Tibial nerve (tissue), 4 donors: ENCODE results near the gene RGL3. TPM values are rescaled to one million over a fixed set of nuclear protein-coding genes. Genes with fewer than 3 reads are reported as not detected.
"Not testable (repeated sequence)": the region's sequence is repeated elsewhere in the genome, so short reads cannot be mapped to it uniquely, and the experiment has no call there.

Experiments
- DNase-seq, 2 donors: peaks; one replicate each; pipeline ENCODE4 v3.0.0-alpha.2; 2019; ENCODE audit warnings: low spot score in 2 of 2
- H3K27ac ChIP-seq, 4 donors: fragments of 200-600 bp; sonication (generic) in 3 of 4; one replicate each; pipeline ENCODE4 v1.5.1; 2017 to 2019; ENCODE audit warnings: mild to moderate bottlenecking in 1 of 4
- H3K27me3 ChIP-seq, 2 donors: fragments of 200-600 bp; sonication (generic) in 1 of 2; one replicate each; pipeline versions ENCODE4 v1.5.1 to v1.6.0; 2017 to 2019
- H3K36me3 ChIP-seq, 3 donors: fragments of 200-600 bp; sonication (generic); one replicate each; pipeline ENCODE4 v1.5.1; 2018 to 2019
- H3K4me1 ChIP-seq, 4 donors: fragments of 200-600 bp; sonication (generic) in 3 of 4; one replicate each; pipeline ENCODE4 v1.5.1; 2017 to 2019
- H3K4me3 ChIP-seq, 4 donors: fragments of 200-600 bp; sonication (generic) in 3 of 4; one replicate each; pipeline ENCODE4 v1.5.1; 2017 to 2019; ENCODE audit warnings: mild to moderate bottlenecking in 1 of 4, moderate library complexity in 1 of 4
- H3K9me3 ChIP-seq, 4 donors: fragments of 200-600 bp; sonication (generic) in 3 of 4; one replicate each; pipeline ENCODE4 v1.5.1; 2017 to 2019
- CTCF ChIP-seq, 5 experiments: fragments of 200-600 bp in 3 of 5; fragments of 450-650 bp in 2 of 5; sonication (generic) in 3 of 5; IDR thresholded peaks; one replicate each; pipeline ENCODE4 v1.5.1; 2016 to 2019; ENCODE audit warnings: antibody characterized with exemption in 5 of 5, mild to moderate bottlenecking in 3 of 5, moderate library complexity in 2 of 5
- EP300 ChIP-seq, 2 donors: sonication (generic); formaldehyde crosslinking; IDR thresholded peaks; one replicate each; pipeline ENCODE4 v1.6.1; 2017; ENCODE audit warnings: antibody characterized with exemption in 2 of 2, mild to moderate bottlenecking in 1 of 2
- POLR2A ChIP-seq, 2 donors: fragments of 450-650 bp; IDR thresholded peaks; one replicate each; pipeline ENCODE4 v1.6.1; 2017; ENCODE audit warnings: antibody characterized with exemption in 2 of 2, mild to moderate bottlenecking in 2 of 2, moderate library complexity in 2 of 2
- WGBS, 2 donors: methylation state at CpG; one replicate each; pipeline ENCODE4 v1.1.5; 2018; 5-methylcytosine and 5-hydroxymethylcytosine counted together
- total RNA-seq, 4 donors: library from RNA; depleted of rRNA; stranded (reverse); fragments of >200 nt; gene quantifications; one replicate each; pipeline ENCODE4 v1.1.0, GENCODE V29; 2016

Gene RGL3
- total RNA-seq, 4 donors from 2014 or later, result 5.7 to 17.9 (median 11.0) TPM

GRCh38 chr19:11463391-11463790 lies 44.3 kb upstream of the RGL3 start:
- Histone ChIP-seq H3K27ac (no peak overlapping the region), H3K4me3 (no peak overlapping the region), H3K36me3 (no peaks in the 10 kb centered on the region), H3K4me1 (no peaks in the 10 kb centered on the region), H3K9me3 (no peaks in the 10 kb centered on the region), H3K27me3 (peaks cover 0 to 20% of the 10 kb centered on the region in 2 donors)
- WGBS, 2 donors, result 74 to 77% methylated on average over 12 of the region's 12 CpGs
- TF ChIP-seq CTCF (IDR thresholded peaks at IDR 0.05) (no peak), EP300 (IDR thresholded peaks at IDR 0.05) (no peak), POLR2A (IDR thresholded peaks at IDR 0.05) (no peak)
- DNase-seq, result no peak

- no peak for DNase-seq
- 54 to 71% methylated on average over 2 of the region's 2 CpGs for WGBS, 2 donors
Measured at GRCh38 chr19:11461453-11461852, 42.3 kb upstream of the RGL3 start.

GRCh38 chr19:11460207-11460606 lies 41.1 kb upstream of the RGL3 start:
- Histone ChIP-seq H3K4me3 (no peak overlapping the region), H3K27me3 (peaks cover 0 to 17% of the 10 kb centered on the region in 2 donors), H3K36me3 (no peaks in the 10 kb centered on the region), H3K9me3 (no peaks in the 10 kb centered on the region), H3K4me1 (no peaks in the 10 kb centered on the region), H3K27ac (no peak overlapping the region)
- 47 to 52% methylated on average over 4 of the region's 4 CpGs for WGBS, 2 donors
- TF ChIP-seq POLR2A (IDR thresholded peaks at IDR 0.05) (no peak), CTCF (IDR thresholded peaks at IDR 0.05) (no peak), EP300 (IDR thresholded peaks at IDR 0.05) (no peak)
- DNase-seq, result no peak

More at GRCh38 chr19:11461453-11461852, 42.3 kb upstream of the RGL3 start:
- Histone ChIP-seq H3K27ac (no peak overlapping the region), H3K4me3 (no peak overlapping the region), H3K36me3 (no peaks in the 10 kb centered on the region), H3K9me3 (no peaks in the 10 kb centered on the region), H3K27me3 (peaks cover 0 to 25% of the 10 kb centered on the region in 2 donors), H3K4me1 (no peaks in the 10 kb centered on the region)
- no peak for TF ChIP-seq POLR2A (IDR thresholded peaks at IDR 0.05)
- TF ChIP-seq EP300 (IDR thresholded peaks at IDR 0.05), result no peak
- no peak for TF ChIP-seq CTCF (IDR thresholded peaks at IDR 0.05)

DNA sequence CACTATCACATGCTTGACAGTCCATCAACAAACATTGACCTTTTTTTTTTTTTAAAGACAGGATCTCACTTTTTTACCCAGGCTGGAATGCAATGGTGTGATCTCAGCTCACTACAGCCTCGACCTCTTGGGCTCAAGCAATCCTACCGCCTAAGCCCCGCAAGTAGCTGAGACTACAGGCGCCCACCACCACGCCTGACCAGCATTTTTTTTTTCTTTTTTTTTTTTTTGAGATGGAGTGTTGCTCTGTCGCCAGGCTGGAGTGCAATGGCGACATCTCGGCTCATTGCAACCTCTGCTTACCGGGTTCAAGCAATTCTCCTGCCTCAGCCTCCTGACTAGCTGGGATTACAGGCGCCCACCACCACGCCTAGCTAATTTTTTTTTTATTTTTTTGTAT lies 39.8 kb upstream of the RGL3 start:
- H3K36me3 ChIP-seq, DNase-seq, H3K27ac ChIP-seq, H3K4me1 ChIP-seq, H3K4me3 ChIP-seq, H3K9me3 ChIP-seq: not testable (repeated sequence)
- H3K27me3 ChIP-seq, result peaks cover 0 to 13% of the 10 kb centered on the region in 2 donors
- WGBS, 2 donors, result 80 to 82% methylated on average over 11 of the region's 11 CpGs

- Histone ChIP-seq H3K36me3 (no peaks in the 10 kb centered on the region), H3K27me3 (peaks cover 0 to 16% of the 10 kb centered on the region in 2 donors), H3K4me3 (no peak overlapping the region), H3K4me1 (no peaks in the 10 kb centered on the region), H3K27ac (no peak overlapping the region), H3K9me3 (no peaks in the 10 kb centered on the region)
- no peak for TF ChIP-seq CTCF (IDR thresholded peaks at IDR 0.05)
- TF ChIP-seq EP300 (IDR thresholded peaks at IDR 0.05), result no peak
- TF ChIP-seq POLR2A (IDR thresholded peaks at IDR 0.05), result no peak
- DNase-seq, result no peak
- WGBS, 2 donors, result 86 to 88% methylated on average over 19 of the region's 19 CpGs
Measured at GRCh38 chr19:11458236-11458900, 39.3 kb upstream of the RGL3 start.
